GM12891 (cell line): ENCODE results near the gene GNAQ.

Experiments
- PAX5 ChIP-seq: IDR thresholded peaks from 2 replicates; pipeline ENCODE4 v1.6.1; 2011; ENCODE audit warnings: low read length, moderate library complexity, mild to moderate bottlenecking; ENCODE audit not compliant: insufficient read depth, severe bottlenecking
- POLR2A ChIP-seq: IDR thresholded peaks from 2 replicates; pipeline ENCODE4 v1.6.1; 2011; ENCODE audit warnings: low read depth, low read length, control low read depth
- POLR2AphosphoS5 ChIP-seq: IDR thresholded peaks from 2 replicates; pipeline ENCODE4 v1.6.1; 2011; ENCODE audit warnings: low read depth, low read length, control low read depth
- SPI1 ChIP-seq: IDR thresholded peaks from 2 replicates; pipeline ENCODE4 v1.6.1; 2011; ENCODE audit warnings: low read depth, low read length, control low read depth
- TAF1 ChIP-seq: IDR thresholded peaks from 2 replicates; pipeline ENCODE4 v1.6.1; 2011; ENCODE audit warnings: low read depth, low read length, control low read depth

- TF ChIP-seq TAF1 (no peak), POLR2A (no peak), POLR2AphosphoS5 (no peak), SPI1 (no peak), PAX5 (no peak)
Measured at GRCh38 chr9:77981907-77982306, 49.7 kb downstream of the GNAQ start.
